ENCODE results near the gene SRGAP1. TPM values are rescaled to one million over a fixed set of nuclear protein-coding genes. Genes with fewer than 3 reads are reported as not detected.

Gene SRGAP1
- total and polyA plus RNA-seq, 4 donors: 1.8 to 12.4 (median 6.2) TPM

DNA sequence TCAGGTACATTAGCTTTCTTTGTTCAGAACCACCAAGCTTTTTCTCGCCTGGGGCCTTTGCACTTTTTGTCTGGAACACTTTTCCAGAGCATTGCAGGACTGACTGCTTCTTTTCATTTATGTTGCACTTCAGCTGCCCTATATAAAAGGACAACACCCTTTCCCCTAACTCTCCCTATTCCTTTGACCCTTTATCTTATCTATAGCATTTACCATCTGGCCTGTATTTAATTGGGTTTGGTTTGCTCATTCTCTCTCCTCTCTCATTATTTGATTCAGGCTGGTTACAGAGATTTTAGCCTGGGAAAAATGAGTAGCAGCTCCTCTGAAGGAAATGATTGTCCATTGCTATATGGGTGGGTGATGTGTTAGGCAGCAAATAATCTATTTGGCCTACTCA is 212.2 kb downstream of the SRGAP1 start:
- H3K36me3 ChIP-seq (ENCODE audit: control insufficient read depth in 4 of 4, insufficient read depth in 4 of 4, low read length in 4 of 4): peaks cover 0 to 3% (median 0%) of the 10 kb centered on the region in 4 donors
- H3K4me3 ChIP-seq: no peak overlapping the region
- H3K4me1 ChIP-seq (ENCODE audit: control insufficient read depth in 5 of 5, insufficient read depth in 5 of 5, low read length in 5 of 5): no peaks in the 10 kb centered on the region
- H3K9me3 ChIP-seq (ENCODE audit: control insufficient read depth in 4 of 4, insufficient read depth in 3 of 4, low read length in 3 of 4): no peaks in the 10 kb centered on the region
- DNase-seq (no peak), ATAC-seq (ENCODE audit: insufficient read depth, low FRiP score) (no peak)
- TF ChIP-seq, protein P1, sequence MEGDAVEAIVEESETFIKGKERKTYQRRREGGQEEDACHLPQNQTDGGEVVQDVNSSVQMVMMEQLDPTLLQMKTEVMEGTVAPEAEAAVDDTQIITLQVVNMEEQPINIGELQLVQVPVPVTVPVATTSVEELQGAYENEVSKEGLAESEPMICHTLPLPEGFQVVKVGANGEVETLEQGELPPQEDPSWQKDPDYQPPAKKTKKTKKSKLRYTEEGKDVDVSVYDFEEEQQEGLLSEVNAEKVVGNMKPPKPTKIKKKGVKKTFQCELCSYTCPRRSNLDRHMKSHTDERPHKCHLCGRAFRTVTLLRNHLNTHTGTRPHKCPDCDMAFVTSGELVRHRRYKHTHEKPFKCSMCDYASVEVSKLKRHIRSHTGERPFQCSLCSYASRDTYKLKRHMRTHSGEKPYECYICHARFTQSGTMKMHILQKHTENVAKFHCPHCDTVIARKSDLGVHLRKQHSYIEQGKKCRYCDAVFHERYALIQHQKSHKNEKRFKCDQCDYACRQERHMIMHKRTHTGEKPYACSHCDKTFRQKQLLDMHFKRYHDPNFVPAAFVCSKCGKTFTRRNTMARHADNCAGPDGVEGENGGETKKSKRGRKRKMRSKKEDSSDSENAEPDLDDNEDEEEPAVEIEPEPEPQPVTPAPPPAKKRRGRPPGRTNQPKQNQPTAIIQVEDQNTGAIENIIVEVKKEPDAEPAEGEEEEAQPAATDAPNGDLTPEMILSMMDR (IDR thresholded peaks at IDR 0.05; ENCODE audit: control extremely low read depth, extremely low read depth): no peak
- WGBS, 2 donors: 92 to 100% methylated on average over 1 of the region's 1 CpG
- no peak overlapping the region for H3K27ac ChIP-seq (ENCODE audit: low read depth in 1 of 2, low read length in 1 of 2)
- no peaks in the 10 kb centered on the region for H3K27me3 ChIP-seq (ENCODE audit: control insufficient read depth in 3 of 3, insufficient read depth in 3 of 3, low read length in 2 of 3)
- H3K9ac ChIP-seq (ENCODE audit: insufficient read depth in 1 of 2, low read length in 2 of 2): no peak overlapping the region

DNA sequence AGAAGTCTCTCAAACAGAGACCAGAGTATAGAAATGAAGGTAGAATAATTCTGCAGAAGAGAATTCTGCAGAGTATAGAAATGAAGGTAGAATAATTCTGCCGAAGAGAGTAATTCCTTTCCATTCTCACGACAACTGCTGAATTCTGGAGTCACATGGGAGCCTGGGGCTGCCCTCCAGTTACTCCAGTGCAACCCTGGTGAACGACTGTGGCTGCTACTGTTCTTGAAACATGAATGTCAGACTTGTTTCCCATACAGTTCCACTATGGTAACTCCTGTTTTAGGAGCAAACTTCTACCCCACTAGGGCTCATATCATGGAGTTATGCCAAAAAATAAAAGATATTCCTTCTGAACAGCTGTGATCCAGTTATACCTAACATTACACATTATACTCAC is 213.2 kb downstream of the SRGAP1 start:
- TF ChIP-seq, protein P1 (IDR thresholded peaks at IDR 0.05; ENCODE audit: control extremely low read depth, extremely low read depth): no peak
- no peaks in the 10 kb centered on the region for H3K9me3 ChIP-seq (ENCODE audit: control insufficient read depth in 4 of 4, insufficient read depth in 3 of 4, low read length in 3 of 4)
- WGBS, 2 donors: 91 to 93% methylated on average over 3 of the region's 3 CpGs
- no peak overlapping the region for H3K27ac ChIP-seq (ENCODE audit: low read depth in 1 of 2, low read length in 1 of 2)
- no peak overlapping the region for H3K9ac ChIP-seq (ENCODE audit: insufficient read depth in 1 of 2, low read length in 2 of 2)
- no peaks in the 10 kb centered on the region for H3K4me1 ChIP-seq (ENCODE audit: control insufficient read depth in 5 of 5, insufficient read depth in 5 of 5, low read length in 5 of 5)
- ATAC-seq (ENCODE audit: insufficient read depth, low FRiP score) (no peak), DNase-seq (no peak)
- peaks cover 0 to 3% (median 0%) of the 10 kb centered on the region in 4 donors for H3K36me3 ChIP-seq (ENCODE audit: control insufficient read depth in 4 of 4, insufficient read depth in 4 of 4, low read length in 4 of 4)
- no peaks in the 10 kb centered on the region for H3K27me3 ChIP-seq (ENCODE audit: control insufficient read depth in 3 of 3, insufficient read depth in 3 of 3, low read length in 2 of 3)
- H3K4me3 ChIP-seq: no peak overlapping the region

DNA sequence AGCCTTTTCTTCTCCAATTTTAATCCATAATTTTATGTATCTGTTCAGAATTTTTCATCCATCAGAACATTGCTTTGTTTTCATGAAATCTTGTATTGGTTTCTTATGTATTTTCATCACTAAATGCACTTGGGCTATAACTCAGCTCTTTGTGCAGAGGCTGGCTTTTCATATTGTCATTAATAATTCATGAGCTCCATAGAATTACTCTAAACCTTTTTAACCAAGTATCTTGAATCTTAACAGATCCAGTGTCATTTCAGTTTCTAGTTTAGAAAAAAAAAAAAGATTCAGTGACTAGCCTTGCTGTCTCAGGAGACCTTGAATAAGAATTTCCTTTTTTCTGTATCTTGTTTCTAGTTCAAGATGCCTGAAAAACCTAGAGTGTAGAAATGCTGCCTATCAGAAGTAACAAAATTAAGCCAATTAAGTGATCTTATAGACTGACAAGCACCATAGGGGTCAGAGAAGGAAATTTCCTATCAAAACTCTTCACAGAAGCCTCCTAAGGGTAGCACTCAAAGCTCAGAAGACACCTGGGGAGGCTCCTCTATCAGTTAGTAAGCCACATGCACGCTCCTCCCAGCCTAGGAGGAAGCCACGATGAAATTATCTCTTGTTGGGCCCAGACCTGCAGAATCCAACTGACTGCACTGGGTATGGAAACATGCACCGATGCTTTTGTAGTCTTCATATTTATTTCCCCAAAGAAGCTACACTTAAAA is 214.2 kb downstream of the SRGAP1 start:
- 94 to 96% methylated on average over 3 of the region's 3 CpGs for WGBS, 2 donors
- Histone ChIP-seq H3K4me1 (ENCODE audit: control insufficient read depth in 5 of 5, insufficient read depth in 5 of 5, low read length in 5 of 5) (no peaks in the 10 kb centered on the region), H3K27me3 (ENCODE audit: control insufficient read depth in 3 of 3, insufficient read depth in 3 of 3, low read length in 2 of 3) (no peaks in the 10 kb centered on the region), H3K4me3 (no peak overlapping the region), H3K9me3 (ENCODE audit: control insufficient read depth in 4 of 4, insufficient read depth in 3 of 4, low read length in 3 of 4) (no peaks in the 10 kb centered on the region), H3K9ac (ENCODE audit: insufficient read depth in 1 of 2, low read length in 2 of 2) (no peak overlapping the region), H3K27ac (ENCODE audit: low read depth in 1 of 2, low read length in 1 of 2) (no peak overlapping the region), H3K36me3 (ENCODE audit: control insufficient read depth in 4 of 4, insufficient read depth in 4 of 4, low read length in 4 of 4) (peaks cover 0 to 3% (median 0%) of the 10 kb centered on the region in 4 donors)
- DNase-seq: no peak
- no peak for ATAC-seq (ENCODE audit: insufficient read depth, low FRiP score)
- TF ChIP-seq, protein P1 (IDR thresholded peaks at IDR 0.05; ENCODE audit: control extremely low read depth, extremely low read depth): no peak

Data from lung (tissue), 12 donors.